ENCODE data around the gene CXorf38. TPM values are rescaled to one million over a fixed set of nuclear protein-coding genes. Genes with fewer than 3 reads are reported as not detected.

The CXorf38 gene
- polyA plus RNA-seq, 2 of the 4 experiments (the other 2 are of a cell fraction), result 9.8 to 14.3 TPM

GRCh38 chrX:40632199-40632598 lies 15.2 kb downstream of the CXorf38 start:
- 98% methylated on average over 3 of the region's 4 CpGs for WGBS (ENCODE audit: missing lambda C conversion rate)
- Histone ChIP-seq H3K4me2 (no peak overlapping the region), H3K4me3 (no peak overlapping the region), H3K9me3 (no peaks in the 10 kb centered on the region), H3K4me1 (no peaks in the 10 kb centered on the region), H3K27ac (no peak overlapping the region)
- ATAC-seq, result no peak
- POLR2A ChIA-PET, result no interaction called here
- FAIRE-seq, result no peak
- no peak for DNase-seq (ENCODE audit: low read depth in 1 of 2, low spot score in 1 of 2)
- CTCF ChIA-PET, result no interaction called here
- no peak for TF ChIP-seq PBX3 (IDR thresholded peaks at IDR 0.05)
- no peak for TF ChIP-seq BCL3 (IDR thresholded peaks at IDR 0.05)

GRCh38 chrX:40628506-40628905 lies 18.9 kb downstream of the CXorf38 start:
- CTCF ChIA-PET, result no interaction called here
- DNase-seq (ENCODE audit: low read depth in 1 of 2, low spot score in 1 of 2) (no peak), ATAC-seq (no peak), FAIRE-seq (no peak)
- POLR2A ChIA-PET, result no interaction called here
- Histone ChIP-seq H3K4me2 (no peak overlapping the region), H3K9me3 (no peaks in the 10 kb centered on the region), H3K4me1 (no peaks in the 10 kb centered on the region), H3K4me3 (no peak overlapping the region), H3K27ac (no peak overlapping the region)
- WGBS (ENCODE audit: missing lambda C conversion rate), result 94% methylated on average over 5 of the region's 5 CpGs
- TF ChIP-seq JUN (IDR thresholded peaks at IDR 0.05) (no peak), JUNB (IDR thresholded peaks at IDR 0.05) (no peak), RCOR1 (IDR thresholded peaks at IDR 0.05; ENCODE audit: low read depth, low read length) (no peak), CBX2 (IDR thresholded peaks at IDR 0.05; ENCODE audit: borderline replicate concordance, low read depth) (no peak), HDAC2 (IDR thresholded peaks at IDR 0.05) (no peak), TP53 (CRISPR knock-in tag; IDR thresholded peaks at IDR 0.05) (no peak), SMC3 (IDR thresholded peaks at IDR 0.05) (no peak), RNF2 (IDR thresholded peaks at IDR 0.05; ENCODE audit: borderline replicate concordance, low read depth) (no peak), MAFK (IDR thresholded peaks at IDR 0.05; ENCODE audit: partially characterized antibody) (no peak)

- H3K9me3 ChIP-seq, result no peaks in the 10 kb centered on the region
- ATAC-seq, result no peak
- DNase-seq (ENCODE audit: low read depth in 1 of 2, low spot score in 1 of 2), result no peak
- TF ChIP-seq MAZ (IDR thresholded peaks at IDR 0.05; ENCODE audit: borderline replicate concordance, low read depth, low read length) (no peak), RAD21 (conservative IDR thresholded peaks at IDR 0.05 in 1 of 2, IDR thresholded peaks at IDR 0.05 in 1 of 2) (no peak), HOXB5 (CRISPR knock-in tag; IDR thresholded peaks at IDR 0.05) (no peak), ZFP36 (IDR thresholded peaks at IDR 0.05; ENCODE audit: borderline replicate concordance, partially characterized antibody) (no peak), SMC3 (IDR thresholded peaks at IDR 0.05) (no peak), CHD4 (IDR thresholded peaks at IDR 0.05; ENCODE audit: borderline replicate concordance) (no peak), TP53 (CRISPR knock-in tag; IDR thresholded peaks at IDR 0.05) (no peak), POLR2A (IDR thresholded peaks at IDR 0.05; ENCODE audit: low read length) (no peak), MYC (IDR thresholded peaks at IDR 0.05; ENCODE audit: borderline replicate concordance, low read length) (no peak)
- 90% methylated on average over 4 of the region's 4 CpGs for WGBS (ENCODE audit: missing lambda C conversion rate)
- no peak overlapping the region for H3K4me2 ChIP-seq
- no peak overlapping the region for H3K4me3 ChIP-seq
- no peak for FAIRE-seq
- POLR2A ChIA-PET, result no interaction called here
- H3K4me1 ChIP-seq, result no peaks in the 10 kb centered on the region
- H3K27ac ChIP-seq, result no peak overlapping the region
- CTCF ChIA-PET, result no interaction called here
These were observed 22.1 kb downstream of the CXorf38 start for GRCh38 chrX:40625294-40625693.

- ChIA-PET CTCF (interaction anchor here (1.2 kb wide), 1 partner anchor 80 kb away, joined by 3 read pairs; no protein-coding TSS in a partner anchor), POLR2A (no interaction called here)
- no peak overlapping the region for H3K4me2 ChIP-seq
- no peak for DNase-seq (ENCODE audit: low read depth in 1 of 2, low spot score in 1 of 2)
- H3K9me3 ChIP-seq, result no peaks in the 10 kb centered on the region
- ATAC-seq, result no peak
- no peak for TF ChIP-seq HDAC2 (IDR thresholded peaks at IDR 0.05)
- TF ChIP-seq KDM1A (IDR thresholded peaks at IDR 0.05; ENCODE audit: low read depth), result no peak
- TF ChIP-seq HOXB5 (CRISPR knock-in tag; IDR thresholded peaks at IDR 0.05), result no peak
- TF ChIP-seq SREBF2 (IDR thresholded peaks at IDR 0.05), result no peak
- no peak for TF ChIP-seq ZFP36 (IDR thresholded peaks at IDR 0.05; ENCODE audit: borderline replicate concordance, partially characterized antibody)
- no peak for TF ChIP-seq CBX2 (IDR thresholded peaks at IDR 0.05; ENCODE audit: borderline replicate concordance, low read depth)
- WGBS (ENCODE audit: missing lambda C conversion rate), result 98% methylated on average over 30 of the region's 32 CpGs
- no peak for FAIRE-seq
- no peak overlapping the region for H3K4me3 ChIP-seq
- no peak overlapping the region for H3K27ac ChIP-seq
- no peaks in the 10 kb centered on the region for H3K4me1 ChIP-seq
These were observed 23.7 kb downstream of the CXorf38 start for GRCh38 chrX:40623665-40624064.
